ENCODE measurements around the gene ANXA4.

DNA sequence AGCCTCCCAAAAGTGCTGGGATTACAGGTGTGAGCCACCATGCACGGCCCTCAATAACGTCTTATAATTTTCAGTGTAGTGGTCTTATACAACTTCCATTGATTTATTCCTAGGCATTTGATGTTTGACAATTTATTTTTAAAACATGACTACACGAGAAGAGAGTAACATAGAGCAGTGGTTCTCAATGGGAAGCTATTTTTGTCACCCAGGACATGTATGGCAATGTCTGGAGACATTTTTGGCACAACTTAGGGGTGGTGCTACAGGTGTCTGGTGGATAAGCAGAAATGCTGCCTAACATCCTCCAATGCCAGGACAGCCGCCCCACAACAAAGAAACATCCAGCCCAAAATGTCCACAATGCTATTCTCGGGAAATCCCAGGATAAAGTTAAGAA is 12.7 kb upstream of the ANXA4 start:
- TF ChIP-seq EZH2 (IDR thresholded peaks at IDR 0.05; ENCODE audit: insufficient read depth, low read length) = no peak
- TF ChIP-seq, protein P1, sequence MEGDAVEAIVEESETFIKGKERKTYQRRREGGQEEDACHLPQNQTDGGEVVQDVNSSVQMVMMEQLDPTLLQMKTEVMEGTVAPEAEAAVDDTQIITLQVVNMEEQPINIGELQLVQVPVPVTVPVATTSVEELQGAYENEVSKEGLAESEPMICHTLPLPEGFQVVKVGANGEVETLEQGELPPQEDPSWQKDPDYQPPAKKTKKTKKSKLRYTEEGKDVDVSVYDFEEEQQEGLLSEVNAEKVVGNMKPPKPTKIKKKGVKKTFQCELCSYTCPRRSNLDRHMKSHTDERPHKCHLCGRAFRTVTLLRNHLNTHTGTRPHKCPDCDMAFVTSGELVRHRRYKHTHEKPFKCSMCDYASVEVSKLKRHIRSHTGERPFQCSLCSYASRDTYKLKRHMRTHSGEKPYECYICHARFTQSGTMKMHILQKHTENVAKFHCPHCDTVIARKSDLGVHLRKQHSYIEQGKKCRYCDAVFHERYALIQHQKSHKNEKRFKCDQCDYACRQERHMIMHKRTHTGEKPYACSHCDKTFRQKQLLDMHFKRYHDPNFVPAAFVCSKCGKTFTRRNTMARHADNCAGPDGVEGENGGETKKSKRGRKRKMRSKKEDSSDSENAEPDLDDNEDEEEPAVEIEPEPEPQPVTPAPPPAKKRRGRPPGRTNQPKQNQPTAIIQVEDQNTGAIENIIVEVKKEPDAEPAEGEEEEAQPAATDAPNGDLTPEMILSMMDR (IDR thresholded peaks at IDR 0.05; ENCODE audit: insufficient read depth, low read depth, low read length) = no peak

All from astrocyte (in vitro differentiated cells and primary cell).